ENCODE data around the gene EPHB4. TPM values are rescaled to one million over a fixed set of nuclear protein-coding genes. Genes with fewer than 3 reads are reported as not detected.

Gene EPHB4
- total and polyA plus RNA-seq, 10 of the 15 experiments (the other 5 are each of a cell fraction or from before 2014, with no cell fraction given) = 0.32 to 0.85 (median 0.48) TPM; not detected in 4

DNA sequence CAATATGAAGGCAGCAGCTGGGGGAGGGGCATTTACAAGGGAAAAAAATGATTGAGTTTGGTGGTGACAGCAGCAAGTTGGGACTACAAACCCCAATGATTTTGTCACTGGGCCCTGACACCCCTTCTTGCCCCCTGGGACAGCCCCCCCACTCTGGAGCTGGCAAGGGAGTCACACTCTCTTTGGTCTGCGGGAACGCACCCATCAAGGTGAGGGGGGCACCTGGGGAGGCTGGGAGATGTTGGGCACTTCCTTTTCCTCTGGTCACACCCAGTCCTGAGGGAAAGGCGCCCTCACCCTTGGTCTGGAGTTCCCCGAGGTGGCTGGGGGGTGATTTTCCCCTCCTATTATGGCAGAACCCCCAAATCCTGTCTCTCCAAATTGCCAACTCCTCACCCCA lies 24.4 kb downstream of the EPHB4 start:
- Histone ChIP-seq H3K36me3 (ENCODE audit: control insufficient read depth in 2 of 2, insufficient read depth in 2 of 2, low read length in 1 of 2) (no peaks in the 10 kb centered on the region), H3K79me2 (ENCODE audit: control insufficient read depth, insufficient read depth, low read length) (no peaks in the 10 kb centered on the region), H3K27me3 (replicated peaks in 1 of 2; ENCODE audit: control insufficient read depth in 2 of 2, insufficient read depth in 2 of 2, low read length in 1 of 2) (no peaks in the 10 kb centered on the region), H3K9me3 (replicated peaks; ENCODE audit: control insufficient read depth, insufficient read depth, low read length) (no peaks in the 10 kb centered on the region), H3K4me3 (peak overlapping the region; percentile 53), H4K20me1 (ENCODE audit: control insufficient read depth, insufficient read depth) (no peaks in the 10 kb centered on the region), H2AFZ (ENCODE audit: control insufficient read depth, low read depth, low read length) (peak overlapping the region; percentile 89), H3K9ac (ENCODE audit: control insufficient read depth, insufficient read depth, low read length) (peak overlapping the region; percentile 75), H3K4me2 (ENCODE audit: control insufficient read depth, insufficient read depth) (peak overlapping the region; percentile 95), H3K4me1 (ENCODE audit: control insufficient read depth, insufficient read depth, low read length) (peaks cover 15% of the 10 kb centered on the region), H3K27ac (ENCODE audit: control insufficient read depth, insufficient read depth) (peak overlapping the region; percentile 80)
- no peak for DNase-seq (ENCODE audit: low read depth, low spot score)
- ChIA-PET POLR2A (interaction anchor here (0.5 to 3.0 kb wide), 7 partner anchors 32 to 857 kb away, joined by 3 to 13 read pairs (median 5); partner anchors contain the start of genes POP7, SLC12A9, SRRT and UFSP1), SMC1A (ENCODE audit: uncharacterized antibody, unreplicated experiment) (interaction anchor here (1.5 to 6.0 kb wide), 4 partner anchors 32 to 97 kb away, joined by 4 to 104 read pairs (median 6); partner anchors contain the start of genes POP7, SLC12A9 and UFSP1), RAD21 (ENCODE audit: unreplicated experiment) (interaction anchor here (1.2 to 6.3 kb wide), 4 partner anchors 29 to 191 kb away, joined by 3 to 147 read pairs (median 4); partner anchors contain the start of genes MOSPD3, POP7 and SLC12A9), CTCF (interaction anchor here (0.6 to 7.9 kb wide), 6 partner anchors 13 to 341 kb away, joined by 3 to 238 read pairs (median 4); partner anchors contain the start of genes POP7 and SLC12A9)
- ATAC-seq = peak; percentile 7
- 3% methylated on average over 4 of the region's 4 CpGs for WGBS (ENCODE audit: insufficient coverage, insufficient replicate concordance, low lambda C conversion rate, missing lambda C conversion rate)
- in situ Hi-C loops (cut with MboI) = no loop called here
- intact Hi-C loops (cut with micrococcal nuclease; ENCODE audit: unreplicated experiment) = loop anchor here (5.0 kb wide), 1 partner anchor 34 kb away; no protein-coding TSS in a partner anchor
- TSS peak; percentile 78 for BruUV-seq (replicated peaks)
- no peak for FAIRE-seq
- TF ChIP-seq DPF2 (IDR thresholded peaks at IDR 0.05) (peak; percentile 42; the same call in 1 of the 2 replicates), IKZF1 (conservative IDR thresholded peaks at IDR 0.05) (peak; percentile 39), NR2C2 (IDR thresholded peaks at IDR 0.05; ENCODE audit: borderline replicate concordance, control insufficient read depth, insufficient read length, low read depth) (no peak), SIN3A (IDR thresholded peaks at IDR 0.05; ENCODE audit: low read depth, low read length) (no peak), MEF2B (IDR thresholded peaks at IDR 0.05; ENCODE audit: partially characterized antibody, poor library complexity, severe bottlenecking) (peak; percentile 60), LARP7 (IDR thresholded peaks at IDR 0.05) (no peak), EED (IDR thresholded peaks at IDR 0.05; ENCODE audit: low read depth) (0 out of 2 replicates have a peak, but pooled peaks have one; percentile 9), PML (IDR thresholded peaks at IDR 0.05; ENCODE audit: low read length) (0 out of 2 replicates have a peak, but pooled peaks have one; percentile 5), SMAD5 (IDR thresholded peaks at IDR 0.05; ENCODE audit: low read depth) (0 out of 2 replicates have a peak, but pooled peaks have one; percentile 11)
